GM18868 (cell line): ENCODE data around the gene SUPT20HL2.
"Not testable (repeated sequence)": the region's sequence is repeated elsewhere in the genome, so short reads cannot be mapped to it uniquely, and the experiment has no call there.

Experiments
- ATAC-seq: cut with Tn5 transposase; IDR thresholded peaks from one replicate; pipeline ENCODE4 v1.9.1; 2021; ENCODE audit warnings: mild to moderate bottlenecking, moderate library complexity; ENCODE audit not compliant: unreplicated experiment

The SUPT20HL2 gene

DNA sequence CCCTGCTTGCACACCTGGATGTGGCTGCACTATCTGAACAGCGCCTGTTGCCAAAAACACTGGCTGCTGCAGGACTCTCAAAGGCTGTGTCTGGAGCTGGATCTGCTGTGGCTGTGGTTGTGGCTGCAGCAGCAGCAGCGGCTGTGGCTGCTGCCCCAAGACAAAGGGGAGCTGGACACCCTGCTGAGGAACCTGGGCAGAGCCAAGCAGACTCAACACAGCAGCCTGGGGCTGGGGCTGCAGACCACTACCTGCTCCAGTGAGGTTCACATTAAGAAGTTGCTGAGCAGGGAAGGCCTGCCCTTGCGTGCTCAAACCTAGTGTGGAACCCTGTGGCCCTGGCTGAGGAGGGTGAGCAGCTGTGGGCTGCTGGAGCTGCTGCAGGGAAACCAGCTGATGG, 3.0 kb downstream of the SUPT20HL2 start:
- not testable (repeated sequence) for ATAC-seq

DNA sequence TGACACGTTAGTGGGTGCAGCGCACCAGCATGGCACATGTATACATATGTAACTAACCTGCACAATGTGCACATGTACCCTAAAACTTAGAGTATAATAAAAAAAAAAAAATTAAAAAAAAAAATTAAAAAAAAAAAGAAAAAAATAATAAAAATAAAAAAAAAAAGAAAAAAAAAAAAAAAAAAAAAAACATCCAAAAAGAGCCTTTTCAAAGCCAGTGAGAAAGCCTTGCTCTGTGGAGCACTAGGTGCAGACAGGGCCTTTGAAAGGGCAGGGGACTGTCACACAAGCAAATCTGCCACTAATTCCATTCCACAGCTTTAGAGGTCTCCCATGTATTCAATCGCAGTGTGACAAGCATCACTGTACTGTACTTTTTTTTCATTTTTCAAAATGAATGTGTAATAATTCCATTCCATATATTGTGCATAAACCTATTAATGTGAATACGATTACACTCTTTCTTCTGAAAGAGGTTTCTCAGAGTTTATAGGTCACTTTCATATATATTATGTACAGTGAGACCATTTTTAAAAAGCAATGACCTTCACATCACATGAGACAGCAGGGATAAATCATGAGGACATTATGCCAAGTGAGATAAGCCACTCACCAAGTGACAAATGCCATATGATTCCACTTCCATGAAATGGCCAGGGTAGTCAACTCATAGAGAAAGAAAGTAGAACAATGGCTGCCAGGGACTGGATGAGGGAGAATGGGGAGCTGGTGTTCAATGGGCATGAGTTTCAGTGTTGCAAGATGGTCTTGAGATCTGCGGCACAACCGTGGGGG, 4.1 kb downstream of the SUPT20HL2 start:
- ATAC-seq = not testable (repeated sequence)

DNA sequence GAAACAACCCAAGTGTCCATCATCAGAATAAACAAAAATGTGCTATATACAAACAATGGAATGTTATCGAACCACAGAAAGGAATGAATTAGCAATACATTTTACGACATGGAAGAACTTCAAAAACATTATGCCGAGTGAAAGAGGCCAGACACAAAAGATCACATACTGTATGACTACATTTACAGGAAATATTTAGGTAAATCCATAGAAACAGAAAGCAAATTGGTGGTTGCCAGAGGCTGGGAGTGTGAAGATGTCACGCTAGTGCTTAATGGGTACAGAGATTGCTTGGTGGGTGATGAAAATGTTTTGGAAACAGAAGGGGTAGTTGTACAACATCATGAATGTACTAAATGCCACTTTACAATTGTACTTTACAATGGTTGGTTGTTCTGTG, 5.1 kb downstream of the SUPT20HL2 start:
- not testable (repeated sequence) for ATAC-seq

DNA sequence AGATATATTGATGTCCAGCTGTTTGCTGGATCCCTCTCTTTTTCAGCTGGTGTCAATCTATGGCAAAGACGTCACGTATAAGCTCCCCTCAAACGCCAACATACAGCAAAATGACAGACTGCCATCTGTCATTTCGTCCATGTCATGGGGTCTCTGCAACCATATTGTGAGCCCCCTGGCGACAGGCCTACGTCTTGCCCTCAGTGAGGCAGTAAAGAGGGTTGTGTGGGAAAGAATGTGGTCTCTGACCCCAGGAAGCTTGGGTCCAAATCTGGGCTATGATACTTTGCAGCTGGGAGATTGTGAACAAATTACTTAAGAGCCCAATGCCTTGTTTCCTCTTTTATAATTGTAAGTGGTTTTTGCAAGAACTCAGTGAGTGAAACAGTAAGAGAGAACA, 7.4 kb downstream of the SUPT20HL2 start:
- ATAC-seq = no peak

DNA sequence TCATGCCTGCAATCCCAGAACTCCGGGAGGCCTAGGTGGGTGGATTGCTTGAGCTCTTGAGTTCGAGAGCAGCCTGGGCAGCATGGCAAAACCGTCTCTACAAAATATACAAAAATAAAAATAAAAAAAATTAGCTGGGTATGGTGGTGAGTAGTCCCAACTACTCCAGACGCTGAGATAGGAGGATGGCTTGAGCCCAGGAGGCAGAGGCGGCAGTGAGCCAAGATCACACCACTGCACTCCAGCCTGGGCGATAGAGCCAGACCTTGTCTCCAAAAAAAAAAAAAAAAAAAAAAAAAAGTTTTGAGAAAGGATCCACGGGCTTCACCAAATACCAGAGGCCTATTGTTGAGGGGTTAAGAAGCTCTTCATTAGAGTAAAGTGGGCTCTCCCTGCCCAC, 8.0 kb downstream of the SUPT20HL2 start:
- no peak for ATAC-seq

DNA sequence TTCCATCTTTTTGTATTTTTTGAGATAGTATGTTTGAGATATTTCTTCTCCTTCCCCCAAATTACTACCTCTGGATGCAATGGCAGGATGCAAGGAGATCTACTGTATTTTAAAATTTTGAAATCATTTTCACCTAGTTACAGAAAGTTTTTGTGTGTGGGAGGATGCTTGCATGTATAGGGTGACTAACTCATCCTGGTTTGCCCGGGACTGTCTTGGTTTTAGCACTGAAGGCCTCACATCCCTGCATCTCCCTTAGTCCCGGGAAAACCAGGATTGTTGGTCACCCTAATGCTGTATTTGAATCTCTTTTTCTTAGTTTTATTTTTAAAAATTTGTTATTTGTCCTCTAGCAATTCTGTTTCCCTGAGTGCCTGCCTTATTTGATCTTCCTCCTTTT, 12.1 kb downstream of the SUPT20HL2 start:
- no peak for ATAC-seq

DNA sequence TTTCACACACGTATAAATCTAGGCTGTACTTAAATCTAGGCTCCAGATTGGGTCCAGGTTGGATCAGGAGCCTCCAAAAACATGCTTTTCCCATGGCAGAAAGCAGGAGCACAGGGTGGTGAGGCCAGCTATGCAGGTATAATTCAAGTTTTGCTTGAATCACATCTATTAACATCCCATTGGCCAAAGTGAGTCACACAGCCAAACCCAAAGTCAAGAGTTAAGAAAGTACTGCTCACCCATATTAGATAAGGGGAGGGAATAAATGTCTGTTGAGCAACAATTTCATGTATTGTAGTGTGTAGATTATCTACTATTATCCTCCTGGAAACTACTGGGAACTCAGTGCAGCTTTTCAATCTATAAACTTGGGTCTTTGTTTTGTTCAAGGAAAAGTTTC, 12.8 kb downstream of the SUPT20HL2 start:
- ATAC-seq = no peak

DNA sequence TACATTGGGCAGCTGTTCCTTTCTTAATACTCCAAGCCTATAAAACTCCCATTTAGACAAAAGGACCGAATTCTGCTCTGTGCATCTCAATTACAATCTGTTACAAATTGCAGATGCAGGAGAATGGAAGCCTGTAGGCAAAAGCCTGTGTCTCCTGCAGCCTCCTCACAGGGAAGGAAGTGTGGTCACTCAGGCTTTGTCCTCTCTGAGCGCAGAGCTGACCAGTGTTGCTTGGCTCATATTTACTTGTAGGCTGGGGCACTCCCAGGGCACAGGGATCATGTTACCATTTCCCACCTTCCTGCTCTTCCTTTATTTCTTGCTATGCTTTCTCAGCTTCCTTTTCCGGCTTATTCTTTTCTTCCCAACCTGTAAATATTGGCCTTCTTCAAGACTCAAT, 15.7 kb downstream of the SUPT20HL2 start:
- ATAC-seq = no peak

DNA sequence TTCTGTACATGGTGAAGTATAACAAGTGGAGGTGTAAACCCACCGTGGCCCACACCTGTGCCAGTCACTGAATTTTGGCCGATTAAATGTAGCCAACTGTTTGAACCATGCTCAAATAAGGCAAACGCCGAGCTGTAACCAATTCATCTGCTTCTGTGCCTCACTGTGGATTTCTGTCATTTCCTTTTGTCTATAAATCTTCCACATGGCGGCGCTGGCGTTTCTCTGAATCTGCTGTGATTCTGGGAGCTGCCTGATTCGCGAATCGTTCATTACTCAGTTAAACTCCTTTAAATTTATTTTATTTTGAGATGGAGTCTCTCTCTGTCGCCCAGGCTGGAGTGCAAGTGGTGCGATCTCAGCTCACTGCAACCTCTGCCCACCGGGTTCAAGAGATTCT, 19.2 kb downstream of the SUPT20HL2 start:
- no peak for ATAC-seq

DNA sequence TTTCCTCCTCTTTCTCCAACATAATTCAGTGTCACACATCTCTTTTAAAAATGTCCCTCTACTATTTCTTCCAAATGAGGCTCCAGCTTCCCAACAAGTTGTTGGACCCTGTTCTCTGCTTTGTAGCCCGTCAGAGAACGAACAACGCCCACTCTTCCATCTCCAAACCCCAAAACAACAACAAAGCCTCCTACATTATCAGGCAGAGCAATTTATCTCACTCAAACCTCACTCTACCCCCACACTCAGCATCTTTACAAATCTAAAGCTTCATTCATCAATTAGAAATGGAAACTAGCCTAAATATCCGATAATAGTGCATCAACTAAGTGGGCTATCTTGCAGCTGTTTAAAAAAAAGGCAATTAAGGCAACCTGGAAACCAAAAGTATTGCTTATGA, 20.5 kb downstream of the SUPT20HL2 start:
- no peak for ATAC-seq

DNA sequence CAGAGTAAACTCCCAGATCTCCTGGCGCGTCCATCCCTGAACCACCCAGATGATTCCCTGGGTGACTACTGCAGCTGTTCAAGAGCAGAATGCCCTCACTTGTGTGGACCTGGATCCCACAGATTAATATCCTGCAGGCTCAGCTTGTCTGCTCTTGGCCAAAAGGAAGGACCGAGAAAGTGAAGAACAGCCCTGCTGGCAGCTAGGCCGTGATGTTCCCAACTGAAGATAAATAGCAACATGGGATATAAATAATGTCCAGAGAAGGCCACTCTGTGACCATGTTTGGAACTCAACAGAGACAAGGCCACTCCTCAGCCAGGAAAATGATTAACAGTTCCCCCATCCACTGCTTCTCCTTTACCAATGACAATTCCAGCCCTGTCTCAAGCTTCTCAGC, 21.5 kb downstream of the SUPT20HL2 start:
- no peak for ATAC-seq

DNA sequence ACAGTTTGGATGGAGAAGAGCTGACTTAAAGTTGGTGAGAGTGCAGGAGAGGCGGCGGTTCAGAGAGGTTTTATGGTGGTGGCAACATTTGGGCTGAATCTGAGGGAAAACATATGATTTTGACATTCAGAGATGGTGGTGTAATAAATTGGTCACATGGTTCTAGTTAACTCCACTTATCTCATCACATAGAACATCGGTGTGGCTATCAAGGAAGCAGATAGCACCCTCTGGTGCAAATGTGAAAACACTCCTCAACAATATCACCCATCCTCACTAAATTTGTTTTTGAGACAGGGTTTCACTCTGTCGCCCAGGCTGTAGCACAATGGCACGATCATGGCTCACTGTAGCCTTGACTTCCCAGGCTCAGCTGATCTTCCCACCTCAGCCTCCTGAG, 28.8 kb downstream of the SUPT20HL2 start:
- no peak for ATAC-seq

DNA sequence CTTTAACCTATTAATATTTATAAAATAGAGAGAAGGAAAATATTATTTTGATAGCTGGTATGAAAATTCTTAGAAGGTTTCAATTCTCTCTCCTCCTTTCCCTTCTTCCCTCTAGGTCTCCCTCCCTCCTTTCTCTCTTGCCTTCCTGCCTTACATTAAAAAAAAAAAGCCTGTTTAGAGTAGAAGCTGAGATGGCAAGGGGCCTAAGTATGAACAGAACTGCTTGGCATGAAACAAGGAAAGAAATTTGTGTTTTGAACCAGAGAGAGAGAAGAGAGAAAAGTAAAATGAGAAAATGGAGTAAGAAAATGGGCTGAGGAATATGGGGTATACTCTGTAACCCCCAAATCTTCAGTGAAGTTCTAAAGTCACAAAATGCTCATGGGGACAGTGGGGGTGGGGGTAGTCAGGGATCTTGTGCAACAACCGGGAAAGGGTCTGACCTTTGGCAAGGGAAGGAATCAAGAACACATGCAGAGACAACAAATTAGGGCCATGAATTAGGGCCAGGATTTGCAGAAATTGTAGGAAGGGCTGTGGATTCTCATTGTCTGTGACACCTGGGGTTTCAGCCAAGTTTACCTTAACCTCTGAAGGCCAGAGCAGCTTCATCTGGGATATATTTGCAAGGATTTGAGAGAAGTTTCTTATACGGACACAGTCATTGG, 30.6 kb downstream of the SUPT20HL2 start:
- ATAC-seq = no peak

DNA sequence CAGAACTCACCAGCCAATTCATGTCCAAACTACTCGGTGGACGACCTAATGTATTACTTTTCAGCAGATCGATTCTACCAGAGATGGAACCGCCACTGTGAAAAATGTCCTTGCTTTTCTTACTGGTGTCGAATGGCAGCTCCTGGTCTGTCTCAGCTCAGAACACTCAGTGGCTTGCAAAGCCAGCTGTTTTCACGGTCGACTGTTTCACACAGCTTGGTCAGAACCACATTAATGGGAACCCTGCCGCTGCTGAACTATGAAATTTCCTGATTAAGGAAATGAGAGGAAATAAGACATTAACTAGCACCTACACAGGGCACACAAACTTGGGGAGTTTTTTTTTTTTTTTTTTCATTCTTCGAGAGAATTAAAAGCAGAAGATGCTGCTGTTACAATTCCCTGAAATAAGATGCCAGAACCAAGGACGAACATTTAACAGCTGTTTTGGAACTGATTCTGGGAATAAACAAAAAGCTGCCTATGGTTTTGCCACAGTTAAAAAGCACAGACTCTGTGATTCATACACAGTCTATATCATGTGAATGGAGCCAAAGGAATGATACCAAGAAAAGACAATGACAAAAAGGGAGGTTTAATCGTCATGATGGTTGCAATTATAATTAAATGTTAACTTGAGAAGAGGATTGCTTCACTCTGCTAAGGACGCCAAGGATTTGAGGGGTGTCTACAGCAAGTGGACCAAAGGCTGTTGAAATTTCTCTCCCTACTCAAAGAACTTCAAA, 31.3 kb downstream of the SUPT20HL2 start:
- ATAC-seq = no peak

DNA sequence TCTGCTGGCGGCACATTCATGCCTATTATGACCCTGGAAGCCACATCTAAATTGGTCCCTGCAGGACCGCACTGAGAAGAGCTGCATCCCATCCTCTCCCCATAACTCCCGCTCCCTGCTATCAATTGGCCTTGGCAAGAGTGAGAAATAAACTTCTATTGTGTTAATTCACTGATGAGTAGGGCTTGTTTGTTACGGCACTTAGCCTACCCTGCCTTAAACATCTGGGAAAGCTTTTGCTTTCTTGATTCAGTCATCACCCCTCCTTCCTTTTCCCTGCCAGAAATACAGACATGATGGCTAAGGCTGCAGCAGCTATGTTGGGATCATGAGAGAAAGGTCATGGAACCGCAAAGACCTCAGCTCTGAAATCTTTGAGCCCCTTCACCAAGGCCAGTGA, 36.5 kb downstream of the SUPT20HL2 start:
- no peak for ATAC-seq

DNA sequence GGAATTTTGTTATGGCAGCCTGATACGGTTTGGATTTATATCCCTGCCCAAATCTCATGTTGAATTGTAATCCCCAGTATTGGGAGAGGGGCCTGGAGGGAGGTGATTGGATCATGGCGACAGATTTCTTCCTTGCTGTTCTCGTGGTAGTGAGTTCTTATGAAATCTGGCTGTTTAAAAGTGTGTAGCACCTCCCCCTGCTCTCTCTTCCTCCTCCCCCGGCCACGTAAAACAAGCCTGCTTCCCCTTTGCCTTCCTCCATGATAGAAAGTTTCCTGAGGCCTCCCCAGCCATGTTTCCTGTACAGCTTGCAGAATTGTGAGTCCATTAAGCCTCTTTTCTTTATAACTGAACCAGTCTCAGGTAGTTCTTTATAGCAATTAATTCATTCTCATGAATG, 37.9 kb downstream of the SUPT20HL2 start:
- ATAC-seq = no peak

DNA sequence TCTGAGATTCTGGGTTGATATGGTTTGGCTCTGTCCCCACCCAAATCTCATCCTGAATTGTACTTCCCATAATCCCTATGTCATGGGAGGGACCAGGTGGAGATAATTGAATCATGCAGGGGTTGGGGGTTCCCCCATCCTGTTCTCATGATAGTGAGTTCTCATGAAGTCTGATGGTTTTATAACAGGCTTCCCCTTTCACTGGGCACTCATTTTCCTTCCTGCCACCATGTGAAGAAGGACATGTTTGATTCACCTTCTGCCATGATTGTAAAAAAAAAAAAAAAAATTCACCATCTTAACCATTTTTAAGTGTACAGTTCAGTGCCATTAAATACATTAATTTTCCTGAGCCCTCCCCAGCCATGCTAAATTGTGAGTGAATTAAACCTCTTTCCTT, 42.6 kb downstream of the SUPT20HL2 start:
- no peak for ATAC-seq

DNA sequence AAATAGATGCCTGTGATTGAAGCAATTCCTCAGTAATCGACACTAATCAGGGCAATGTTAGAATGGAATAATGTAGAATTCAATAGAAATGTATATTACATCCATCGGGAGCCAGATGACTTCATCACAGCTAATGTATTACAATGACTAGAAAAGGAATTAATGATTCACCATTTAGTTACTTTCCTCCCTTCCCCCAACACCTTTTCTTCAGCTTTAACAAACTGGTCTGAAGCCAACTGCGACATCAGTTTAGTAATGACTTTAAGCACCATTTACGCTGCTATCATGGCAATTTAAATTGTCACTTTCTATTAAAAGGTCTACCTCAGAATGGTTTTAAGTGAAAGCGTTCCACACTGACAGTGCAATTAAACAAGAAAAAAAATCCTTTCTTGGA, 45.1 kb downstream of the SUPT20HL2 start:
- no peak for ATAC-seq

DNA sequence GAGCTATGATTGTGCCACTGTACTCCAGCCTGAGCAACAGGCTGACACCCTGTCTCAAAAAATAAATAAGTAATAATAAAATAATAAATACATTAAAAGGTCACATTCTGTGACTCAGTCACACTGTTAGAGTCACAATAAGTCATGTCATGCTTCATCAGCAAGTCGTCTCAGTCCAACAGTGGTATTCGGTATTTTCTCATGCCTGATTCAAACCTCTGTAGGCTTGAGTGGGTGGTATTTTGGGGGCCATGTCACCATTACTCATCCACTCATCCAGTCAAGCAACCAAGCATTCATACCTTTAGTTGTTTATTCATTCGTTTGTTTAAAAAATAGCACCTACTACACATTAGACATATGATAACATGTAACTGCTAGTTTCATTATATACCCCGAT, 46.9 kb downstream of the SUPT20HL2 start:
- no peak for ATAC-seq

DNA sequence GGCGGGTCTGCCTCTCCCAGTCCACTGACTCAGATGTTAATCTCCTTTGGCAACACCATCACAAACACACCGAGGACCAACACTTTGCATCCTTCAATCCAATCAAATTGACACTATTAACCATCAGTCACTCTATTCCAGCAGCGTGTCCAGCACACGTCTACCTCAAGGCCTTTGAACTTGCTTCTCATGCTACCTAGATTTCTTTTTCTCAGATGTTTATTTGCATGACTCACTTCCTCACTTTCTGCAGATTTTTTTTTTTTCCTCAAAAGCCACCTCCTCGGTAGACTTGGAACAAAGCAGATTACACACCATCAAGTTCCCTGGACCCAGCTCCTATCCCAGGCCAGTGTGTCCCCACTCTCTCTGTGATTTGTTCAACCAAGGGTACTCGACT, 49.5 kb downstream of the SUPT20HL2 start:
- ATAC-seq = no peak

DNA sequence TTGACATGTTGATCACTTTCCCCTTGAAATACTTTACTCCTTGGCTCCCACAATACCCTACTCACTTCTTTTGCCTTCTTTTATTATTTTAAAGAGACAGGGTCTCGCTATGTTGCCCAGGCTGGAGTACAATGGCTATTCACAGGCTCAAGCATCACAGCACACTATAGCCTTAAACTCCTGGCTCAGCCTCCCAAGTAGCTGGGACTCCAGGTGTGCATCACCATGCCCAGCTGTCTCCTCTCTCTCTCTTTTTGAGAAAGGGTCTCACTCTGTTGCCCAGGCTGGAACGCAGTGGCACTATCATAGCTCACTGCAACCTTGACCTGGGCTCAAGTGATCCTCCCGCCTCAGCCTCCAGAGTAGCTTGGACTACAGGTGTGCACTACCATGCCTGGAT, 51.6 kb downstream of the SUPT20HL2 start:
- no peak for ATAC-seq
